ENCODE data around the gene CMTR1. TPM values are rescaled to one million over a fixed set of nuclear protein-coding genes. Genes with fewer than 3 reads are reported as not detected.
"Not testable (repeated sequence)": the region's sequence is repeated elsewhere in the genome, so short reads cannot be mapped to it uniquely, and the experiment has no call there.

Gene CMTR1
- total RNA-seq, 1 donor from 2014 or later: 30.3 TPM

DNA sequence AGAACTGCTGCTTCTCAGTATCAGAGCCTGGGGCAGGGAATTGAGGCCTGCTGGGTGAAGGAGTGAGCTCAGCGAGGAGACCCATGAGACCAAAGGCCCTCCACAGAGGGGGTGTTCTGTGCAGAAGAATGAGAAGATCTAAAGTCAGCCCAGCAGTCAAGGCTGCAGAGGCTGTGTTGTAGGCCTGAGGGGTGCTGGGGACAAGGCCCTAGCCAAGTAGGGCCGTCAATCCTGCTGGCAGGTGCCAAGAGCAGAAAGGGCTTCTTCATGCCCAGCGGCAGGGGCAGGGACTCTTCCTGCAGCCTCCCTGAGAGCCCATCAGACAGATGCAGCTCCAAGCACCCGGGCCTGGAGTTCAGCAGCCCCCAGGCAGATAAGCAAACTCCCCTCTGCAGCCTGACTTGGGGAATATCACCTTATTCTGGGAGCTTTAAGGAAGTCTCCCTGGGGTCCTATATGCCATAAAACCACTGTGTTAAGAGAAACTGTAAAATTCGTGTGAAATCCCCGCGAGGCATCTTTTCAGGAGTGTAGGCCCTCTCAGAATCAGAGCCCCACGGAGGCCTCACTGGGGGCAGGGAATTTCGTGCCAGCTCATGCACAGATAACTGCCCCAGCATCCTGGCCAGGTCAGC is 57.6 kb downstream of the CMTR1 start:
- DNase-seq (ENCODE audit: extremely low read depth, low read depth, low spot score): no peak

DNA sequence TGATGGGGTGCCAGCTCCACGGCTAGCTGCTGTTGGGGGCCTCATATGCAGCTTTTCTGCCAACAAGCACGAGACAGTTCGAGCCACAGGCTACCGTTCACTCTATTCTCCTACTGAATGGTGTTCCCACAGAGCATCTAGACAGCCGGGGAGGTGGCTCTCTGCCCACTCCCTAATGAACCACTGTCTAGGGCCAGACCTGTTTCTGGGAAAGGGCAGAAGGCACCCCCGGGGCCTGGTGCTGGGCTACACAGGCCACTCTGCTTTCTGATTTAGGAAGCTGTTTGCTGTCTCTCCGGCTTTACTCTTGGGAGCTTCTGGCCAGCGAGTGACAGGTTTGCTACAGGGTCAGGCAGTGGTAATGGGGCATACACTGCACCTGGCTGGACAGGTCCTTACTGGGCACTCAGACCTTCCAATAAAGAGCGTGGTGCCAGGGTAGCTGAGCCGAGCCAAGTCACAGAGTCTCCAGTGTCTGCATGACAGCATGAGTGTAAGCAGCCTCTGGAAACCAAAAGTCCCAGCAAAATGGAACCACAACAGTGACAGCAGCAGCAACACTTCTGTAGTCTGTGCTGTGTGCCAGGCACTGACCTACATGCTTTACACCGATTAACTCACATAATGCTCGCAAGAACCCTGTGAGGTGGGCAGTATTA is 58.3 kb downstream of the CMTR1 start:
- no peak for DNase-seq (ENCODE audit: extremely low read depth, low read depth, low spot score)

DNA sequence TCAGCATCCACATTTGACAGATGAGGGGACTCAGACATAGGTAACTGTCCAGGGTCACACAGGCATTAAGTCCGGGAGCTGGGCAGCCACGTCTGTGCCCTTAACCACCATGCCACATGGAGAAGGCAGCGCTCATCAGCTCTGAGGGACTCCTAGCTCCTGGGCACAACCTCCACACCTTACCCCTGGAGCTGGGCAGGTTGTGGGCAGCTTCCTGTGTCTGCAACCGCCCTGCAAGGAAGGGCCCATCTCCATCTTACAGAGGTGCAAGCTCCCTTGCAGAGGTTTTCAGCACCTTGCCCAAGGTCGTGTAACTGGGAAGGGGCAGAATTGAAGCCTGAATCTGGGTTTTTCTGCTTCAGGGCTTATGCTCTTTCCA is 58.8 kb downstream of the CMTR1 start:
- no peak for DNase-seq (ENCODE audit: extremely low read depth, low read depth, low spot score)

DNA sequence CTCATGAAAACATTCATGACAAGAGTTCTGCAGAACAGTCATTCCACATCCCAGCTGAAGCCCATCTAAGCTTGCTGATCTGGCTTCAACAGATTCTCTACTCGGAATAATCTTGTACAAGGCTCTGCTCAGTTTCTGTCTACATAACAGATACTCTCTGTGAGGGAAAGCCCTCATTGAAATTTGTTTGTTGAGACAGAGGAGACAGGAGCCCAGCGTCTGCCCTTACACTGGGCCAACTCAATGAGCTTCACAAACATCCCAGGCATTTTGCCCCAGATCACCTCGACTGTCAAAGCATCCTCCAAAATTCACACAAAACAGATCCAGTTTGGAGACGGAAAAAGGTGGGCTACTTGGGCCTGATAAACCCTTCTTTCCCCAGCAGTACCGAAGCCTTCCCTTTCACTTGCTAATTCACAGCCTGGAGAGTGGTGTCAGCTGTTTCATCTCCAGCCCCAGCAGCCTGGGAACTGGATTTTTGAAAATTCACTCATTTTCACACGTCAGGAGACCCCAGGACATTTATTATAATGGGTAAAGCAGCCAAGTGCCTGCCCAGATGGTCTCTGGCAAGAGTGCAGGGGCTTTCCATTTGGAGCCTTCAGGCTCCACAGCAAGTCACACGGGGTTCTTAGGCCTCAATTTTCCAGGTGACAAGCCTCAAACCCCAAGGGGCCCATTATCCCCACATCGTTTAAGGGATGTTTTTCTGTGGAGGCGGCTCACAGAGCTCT is 59.4 kb downstream of the CMTR1 start:
- DNase-seq (ENCODE audit: extremely low read depth, low read depth, low spot score): no peak

DNA sequence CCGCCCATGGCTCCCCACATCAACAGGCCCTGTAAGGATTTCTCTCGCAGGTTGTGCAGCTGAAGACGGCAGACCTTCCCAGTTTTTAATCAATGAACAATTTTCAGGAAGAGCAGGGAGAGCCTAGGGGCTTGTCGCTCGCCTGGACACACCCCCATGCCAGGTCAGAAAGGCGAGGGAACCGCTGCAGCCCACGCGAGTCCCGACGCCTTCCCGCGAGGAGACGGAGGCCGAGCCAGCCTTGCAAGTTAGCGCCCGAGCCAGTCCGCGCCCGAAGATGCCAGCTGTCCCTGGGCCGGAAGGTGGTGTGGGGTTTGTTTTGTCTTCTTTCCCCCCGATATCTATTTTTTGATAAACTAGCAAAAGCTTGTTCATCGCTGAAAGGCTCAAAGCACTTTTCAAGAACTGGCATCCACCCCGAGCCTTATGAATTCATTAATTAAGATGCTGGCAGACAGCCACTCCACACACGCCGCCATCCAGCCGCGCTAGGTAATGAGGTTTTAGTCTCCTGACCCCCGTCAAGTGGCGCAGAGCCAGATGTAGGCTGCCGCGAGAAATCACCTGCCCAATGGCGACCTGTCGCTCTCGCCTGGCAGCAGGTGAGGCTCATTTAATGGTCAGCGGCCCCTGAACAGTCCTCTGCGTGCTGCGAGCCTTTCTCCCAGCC is 60.1 kb downstream of the CMTR1 start:
- no peak for DNase-seq (ENCODE audit: extremely low read depth, low read depth, low spot score)

DNA sequence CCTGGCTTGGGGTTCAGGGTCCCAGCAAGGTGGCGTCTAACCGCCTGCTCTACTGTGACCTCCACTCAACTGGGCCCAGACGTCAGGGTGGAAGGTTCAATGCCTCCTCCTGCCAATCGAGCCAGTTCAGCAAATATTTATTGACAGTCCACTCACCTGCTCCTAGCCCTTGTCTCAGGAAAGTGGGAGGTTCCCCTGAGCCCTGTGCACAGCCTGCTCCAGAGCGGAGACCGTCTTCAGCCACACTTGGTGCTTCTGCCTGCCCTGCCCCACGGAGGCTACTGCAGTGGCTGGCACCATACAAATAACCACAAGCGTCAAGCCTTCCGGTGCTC is 60.6 kb downstream of the CMTR1 start:
- DNase-seq (ENCODE audit: extremely low read depth, low read depth, low spot score): no peak

DNA sequence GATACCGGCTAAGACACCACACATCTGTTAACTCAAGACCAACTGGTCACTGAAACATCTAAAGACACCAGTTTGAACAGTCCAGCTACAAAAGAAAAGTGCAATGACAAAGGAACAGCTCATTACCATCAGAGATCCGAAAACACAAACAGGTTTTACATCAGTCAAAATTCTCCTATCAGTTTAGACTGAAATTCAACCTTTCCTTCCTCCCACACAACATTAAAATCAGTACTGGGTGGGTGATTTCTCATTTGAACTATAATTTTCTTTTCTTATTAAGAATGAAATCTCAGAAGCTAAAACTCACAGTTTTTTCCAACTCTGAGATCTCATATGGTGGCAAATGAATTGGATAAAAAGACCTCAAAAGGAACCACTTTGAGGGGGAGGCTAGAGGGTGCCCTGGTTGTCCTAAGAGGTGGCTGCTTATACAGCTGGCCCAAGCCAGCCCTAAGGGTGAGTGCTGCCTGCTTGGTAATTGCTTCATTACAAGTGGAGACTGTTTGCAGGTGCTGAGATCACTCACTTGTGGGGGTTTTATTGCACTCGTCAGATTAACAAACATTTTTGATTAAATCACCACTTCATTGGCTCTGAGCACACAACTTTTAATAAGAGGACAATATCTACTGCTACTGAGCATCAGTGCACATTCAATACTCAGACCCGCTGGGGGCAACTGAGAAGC is 62.4 kb downstream of the CMTR1 start:
- DNase-seq (ENCODE audit: extremely low read depth, low read depth, low spot score): no peak

DNA sequence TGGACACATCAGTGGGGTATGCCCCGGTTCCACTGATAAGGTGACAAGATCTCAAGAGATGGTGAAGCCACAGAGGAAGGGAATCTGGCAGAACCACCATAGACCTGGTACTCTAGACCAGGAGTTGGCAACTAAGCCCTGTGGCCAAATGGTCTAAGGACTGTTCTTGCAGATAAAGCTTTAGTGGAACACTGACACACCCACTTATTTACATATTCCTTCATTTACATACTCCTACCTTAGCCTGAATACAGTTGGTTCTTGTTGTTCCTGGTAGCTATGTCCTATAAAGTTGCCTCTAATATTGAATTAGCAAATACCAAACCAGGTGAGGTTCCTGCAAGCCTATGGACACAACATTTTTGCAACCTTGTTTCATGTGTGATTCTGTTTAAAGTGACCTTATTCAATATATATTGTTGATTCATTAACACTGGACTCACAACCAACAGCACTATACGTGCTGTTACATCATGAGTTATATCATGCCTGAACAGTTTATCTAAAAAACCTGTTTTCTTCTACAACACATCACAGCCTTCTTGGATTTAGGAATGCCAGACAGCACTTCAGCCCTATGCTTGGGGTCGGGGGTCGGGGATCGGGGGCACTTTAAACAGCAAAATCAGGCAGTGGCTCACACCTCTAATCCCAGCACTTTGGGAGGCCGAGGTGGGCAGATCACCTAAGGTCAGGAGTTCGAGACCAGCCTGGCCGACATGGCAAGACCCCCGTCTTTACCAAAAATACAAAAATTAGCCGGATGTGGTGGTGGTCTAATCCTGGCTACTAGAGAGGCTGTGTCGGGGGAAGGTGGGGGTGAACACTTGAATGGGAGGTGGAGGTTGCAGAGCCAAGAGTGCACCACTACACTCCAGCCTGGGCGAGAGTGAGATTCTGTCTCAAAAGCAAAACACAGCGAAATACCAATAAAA is 64.2 kb downstream of the CMTR1 start:
- no peak for DNase-seq (ENCODE audit: extremely low read depth, low read depth, low spot score)

DNA sequence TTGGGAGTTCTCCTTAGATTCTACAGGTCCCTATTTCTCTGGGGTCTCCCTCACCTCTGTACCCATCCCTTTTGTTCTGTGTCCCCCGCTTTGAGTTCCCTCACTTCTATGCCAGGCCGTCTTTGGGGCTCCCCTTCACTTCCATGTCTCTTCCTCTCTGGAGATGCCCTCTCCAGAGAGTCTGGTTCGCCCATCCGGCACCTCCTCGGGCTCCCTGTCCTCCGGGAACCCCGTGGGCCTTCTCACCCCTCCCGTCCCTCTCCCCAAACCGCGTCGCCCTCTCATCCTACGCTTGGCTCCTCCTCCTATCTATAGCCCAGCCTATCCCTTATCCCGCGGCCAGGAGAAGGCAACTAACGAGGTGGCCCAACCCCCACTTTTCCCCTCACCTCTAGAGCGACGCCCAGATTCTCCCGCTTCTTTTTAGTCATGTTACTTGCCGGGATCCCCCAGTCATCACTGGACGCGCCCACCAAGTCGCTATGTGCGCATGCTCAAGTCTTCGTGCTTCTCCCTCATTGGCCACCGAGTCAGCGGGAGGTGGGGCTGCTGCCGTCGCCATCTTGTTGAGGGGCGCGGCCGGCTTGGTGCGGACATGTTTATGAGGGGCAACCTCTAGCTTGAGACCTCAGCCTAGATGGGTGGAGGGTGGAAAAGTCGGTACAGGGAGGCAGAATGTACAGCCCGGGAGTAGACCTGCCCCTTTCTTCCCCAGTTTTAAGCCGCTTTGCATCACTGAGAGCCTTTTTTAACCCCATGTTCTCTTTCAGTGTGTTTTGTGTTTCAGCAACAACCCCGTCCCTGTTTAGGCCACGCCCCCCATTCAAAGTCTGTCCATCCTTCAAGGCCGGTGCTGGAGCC is 66.6 kb downstream of the CMTR1 start, which contains the start of gene CCDC167:
TSS of gene CCDC167 (minus strand) at position 461 of the 861 bp plus-strand sequence. CDS start at position 431, 30 bp downstream.
- DNase-seq (ENCODE audit: extremely low read depth, low read depth, low spot score): peak; percentile 71

DNA sequence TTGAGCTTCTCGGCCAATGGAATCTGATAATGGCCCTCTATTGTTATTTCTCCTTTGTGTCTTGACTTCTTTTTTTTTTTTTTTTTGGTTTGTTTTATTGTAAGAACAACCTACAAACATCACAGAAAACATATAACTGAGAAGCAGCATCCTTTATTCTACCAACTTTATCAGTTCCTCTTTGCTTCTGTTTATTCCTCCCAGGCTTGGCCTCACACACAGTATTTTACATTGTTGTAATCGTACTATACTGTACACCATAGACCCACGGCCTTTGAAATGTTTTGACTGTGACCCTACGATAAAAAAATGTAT is 67.2 kb downstream of the CMTR1 start:
- no peak for DNase-seq (ENCODE audit: extremely low read depth, low read depth, low spot score)

DNA sequence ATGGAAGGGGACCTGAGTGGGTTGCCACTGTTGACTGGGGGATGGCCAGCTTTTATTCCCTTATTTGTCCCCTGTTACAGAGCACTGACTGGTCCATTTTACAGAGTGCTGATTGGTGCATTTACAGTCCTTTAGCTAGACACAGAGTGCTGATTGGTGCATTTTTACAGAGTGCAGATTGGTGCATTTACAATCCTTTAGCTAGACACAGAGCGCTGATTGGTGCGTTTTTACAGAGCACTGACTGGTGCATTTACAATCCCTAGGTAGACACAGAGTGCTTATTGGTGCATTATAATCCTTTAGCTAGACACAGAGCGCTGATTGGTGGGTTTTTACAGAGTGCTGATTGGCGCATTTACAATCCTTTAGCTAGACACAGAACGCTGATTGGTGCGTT is 67.9 kb downstream of the CMTR1 start:
- not testable (repeated sequence) for DNase-seq (ENCODE audit: extremely low read depth, low read depth, low spot score)

DNA sequence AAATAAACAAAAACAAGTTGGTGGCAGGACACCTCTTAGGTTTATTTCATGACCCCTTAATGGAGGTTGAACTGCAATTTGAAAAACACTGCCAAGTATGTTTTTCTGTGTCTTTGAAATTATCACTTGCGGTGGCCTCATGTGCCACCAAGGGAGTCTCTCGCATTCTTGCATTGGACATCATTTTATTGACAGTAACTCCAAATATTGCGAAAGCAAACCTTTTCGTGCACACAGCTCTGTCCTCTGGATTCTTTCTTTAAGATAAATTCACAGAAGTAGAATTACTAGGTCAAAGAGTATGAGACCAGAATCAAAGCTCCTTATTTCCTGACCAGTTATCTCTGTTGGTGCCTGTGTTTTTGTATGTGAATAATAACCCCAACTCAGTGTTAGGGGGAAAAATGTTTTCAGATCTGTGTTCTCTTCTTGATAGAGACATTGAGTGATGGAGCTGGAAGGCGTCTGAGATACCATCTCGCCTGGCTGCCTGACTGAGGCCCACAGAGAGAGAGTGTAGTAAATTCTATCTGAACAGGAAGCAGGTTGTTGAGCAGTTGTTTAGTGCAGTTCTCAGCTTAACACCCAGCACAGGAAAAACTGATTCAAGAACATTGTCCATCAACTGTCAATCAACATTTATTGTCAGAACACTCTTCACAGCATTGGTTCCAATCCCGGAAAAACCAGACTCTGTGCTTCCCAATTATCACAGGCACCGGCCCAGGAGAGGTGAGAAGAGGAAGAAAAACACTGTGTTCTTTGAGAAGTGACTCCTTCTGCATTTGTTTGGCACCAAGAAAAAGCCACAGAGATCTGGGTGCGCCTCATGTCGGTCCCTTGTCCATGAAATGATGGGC is 68.8 kb downstream of the CMTR1 start:
- DNase-seq (ENCODE audit: extremely low read depth, low read depth, low spot score): no peak

DNA sequence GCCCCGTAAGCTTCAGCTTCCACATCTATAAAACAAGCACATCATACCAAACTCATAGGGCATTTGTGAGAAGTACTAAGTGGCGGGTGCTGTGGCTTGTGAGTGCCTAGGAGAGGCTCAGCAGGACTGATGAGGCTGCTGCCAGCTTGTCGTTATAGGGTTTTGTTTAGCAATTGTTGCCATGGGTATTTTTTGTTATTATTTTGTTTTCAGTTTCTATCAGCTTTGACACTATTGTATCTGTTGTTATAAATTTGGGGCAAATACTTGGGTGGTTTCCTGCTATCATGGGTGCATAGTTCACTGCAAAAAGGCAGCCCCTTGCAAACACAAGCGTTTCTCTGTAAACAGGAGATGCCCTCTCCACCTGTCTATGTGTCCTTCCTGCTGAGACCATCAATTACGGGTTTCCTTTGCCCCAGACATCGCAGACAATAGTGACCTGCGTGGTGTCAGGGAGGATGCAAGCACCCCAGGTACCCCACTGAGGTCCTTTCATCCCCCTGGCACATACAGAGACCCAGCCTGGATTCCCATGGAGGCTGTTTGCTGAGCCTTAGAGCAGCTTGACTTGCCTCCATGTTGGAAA is 69.8 kb downstream of the CMTR1 start:
- DNase-seq (ENCODE audit: extremely low read depth, low read depth, low spot score): no peak

DNA sequence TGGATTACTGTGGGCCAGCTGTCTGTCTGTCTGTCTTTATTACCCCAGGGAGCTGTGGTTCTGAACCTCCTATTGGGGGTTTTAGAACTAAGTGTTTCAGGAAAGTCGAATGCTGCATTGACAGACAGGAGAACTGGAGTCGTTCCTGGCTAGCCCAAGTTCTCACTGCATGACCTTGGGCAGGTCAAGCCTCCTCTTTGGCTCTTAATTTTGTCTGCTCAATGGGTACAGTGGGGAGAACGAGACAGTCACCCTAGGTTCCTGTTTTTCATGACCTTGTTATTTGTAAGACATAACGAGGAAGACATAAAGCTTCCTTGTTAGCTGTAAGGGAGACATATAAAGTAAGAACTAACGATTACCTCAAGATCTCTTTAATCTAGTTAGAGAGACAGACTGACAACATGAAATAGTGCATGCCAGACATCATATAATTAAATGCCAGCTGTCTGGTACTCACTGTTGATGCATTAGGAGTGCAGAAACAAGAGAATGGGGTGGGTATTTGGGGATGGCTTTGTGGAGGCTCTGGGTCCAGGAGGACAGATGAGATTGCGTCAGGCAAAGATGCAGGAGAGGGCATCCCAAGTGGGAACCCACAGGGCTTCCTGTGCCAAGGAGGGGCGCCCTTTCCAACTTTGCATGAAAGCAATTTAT is 70.4 kb downstream of the CMTR1 start:
- no peak for DNase-seq (ENCODE audit: extremely low read depth, low read depth, low spot score)

DNA sequence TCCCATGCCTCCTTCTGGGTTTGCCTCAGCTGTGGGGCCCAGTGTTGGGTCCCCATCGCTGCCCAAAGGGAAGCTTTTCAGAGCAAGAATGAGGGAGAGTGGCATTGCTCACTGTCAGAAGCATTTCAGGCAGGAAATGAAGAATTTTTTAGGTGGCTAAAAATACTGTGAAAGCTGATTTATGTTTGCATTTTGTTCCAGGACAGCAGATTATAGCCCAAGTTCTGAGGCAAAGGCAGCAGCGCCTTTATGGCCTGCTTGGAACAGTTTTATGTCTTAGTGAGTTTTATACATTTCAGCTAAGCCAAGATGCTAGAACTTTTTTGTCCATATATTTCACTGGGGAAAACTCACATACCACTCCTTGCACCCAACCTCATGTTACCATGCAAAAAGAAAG is 71.0 kb downstream of the CMTR1 start:
- DNase-seq (ENCODE audit: extremely low read depth, low read depth, low spot score): no peak

DNA sequence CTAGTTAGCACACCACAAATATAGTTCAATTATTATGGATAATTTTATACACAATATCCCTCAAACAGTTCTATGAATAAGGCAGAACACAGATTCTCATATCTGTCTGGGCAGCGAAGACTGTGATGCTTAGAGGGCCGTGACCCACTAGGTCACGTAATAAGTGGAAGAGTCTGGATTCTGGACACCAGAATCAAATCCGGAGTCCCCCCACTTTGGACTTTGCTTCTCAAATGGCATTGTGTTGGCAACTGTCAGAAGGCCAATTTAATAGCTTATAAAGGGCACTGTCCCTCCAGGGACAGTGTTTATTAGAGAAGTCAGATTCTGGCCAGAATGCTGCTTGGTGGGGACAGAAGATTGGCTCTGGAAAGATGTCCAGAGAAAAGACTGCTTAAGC is 73.5 kb downstream of the CMTR1 start:
- DNase-seq (ENCODE audit: extremely low read depth, low read depth, low spot score): no peak

DNA sequence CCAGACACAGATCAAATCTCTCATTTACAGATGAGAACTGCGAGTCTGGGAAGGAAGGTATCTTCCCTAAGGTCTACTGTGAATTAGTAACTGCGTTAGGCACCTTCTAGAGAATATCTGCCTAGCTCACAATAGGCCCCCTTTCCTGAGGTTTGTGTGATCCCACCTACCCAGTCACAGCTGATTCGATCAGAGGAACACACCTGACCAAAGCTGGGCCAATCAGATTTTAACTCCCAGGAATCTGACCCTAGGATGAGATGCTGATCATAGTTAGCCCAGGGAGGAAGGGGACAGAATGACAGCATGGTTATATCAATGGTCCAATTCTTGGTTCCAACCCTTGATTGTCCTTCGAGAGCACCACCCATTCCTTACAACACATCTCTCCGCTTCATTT is 74.1 kb downstream of the CMTR1 start:
- DNase-seq (ENCODE audit: extremely low read depth, low read depth, low spot score): no peak

Data from glomerular endothelial cell (primary cell).